Posterior vena cava (tissue), 2 donors: Measurements from ENCODE around the gene ACYP1. TPM values are rescaled to one million over a fixed set of nuclear protein-coding genes. Genes with fewer than 3 reads are reported as not detected.
A peak's percentile ranks its signal among the peaks of the same experiment; 100 is the strongest.

ENCODE experiments used
- DNase-seq: peaks from one replicate; pipeline ENCODE4 v3.0.0-alpha.2; 2020; ENCODE audit warnings: low spot score
- intact Hi-C, 2 donors: fragments of 100-400 bp; cut with DNase I; formaldehyde crosslinking; loops; one replicate each; pipeline versions ENCODE4 v1.14.1 to v1.14.2; 2022 to 2023
- long read RNA-seq, 2 donors: library from polyadenylated mRNA; unstranded; transcript quantifications; one replicate each; pipeline ENCODE4 v2.0.0, GENCODE V29; 2020 to 2021
- total RNA-seq, 2 donors: library from RNA; stranded (reverse); fragmentation: NEBNext Ultra II Directional; extraction: Animal tissue kit (Norgen Biotek cat#: 25700); gene quantifications; one replicate each; pipeline ENCODE4 v1.2.1, GENCODE V29; 2021
- donor health status: DM: yes; HTN: yes; CAD: no.
- donor health status: DM: yes; HTN: yes; CAD: no.

ACYP1 gene
- total RNA-seq, result 10 to 100 TPM in 1 of 2 donors, 1 to 10 TPM in 1; 8.2 to 11.5 TPM
- long read RNA-seq, donor 1, partial matches to known transcripts, result 0 of 2 reads
- long read RNA-seq, donor 1, other reads (novel, unspliced or antisense), result 1 of 2 reads
- long read RNA-seq, donor 2, partial matches to known transcripts, result 0 of 2 reads
- long read RNA-seq, donor 2, other reads (novel, unspliced or antisense), result 2 of 2 reads

- intact Hi-C loops, result no loop called here
- peak; percentile 98 for DNase-seq
Observed at GRCh38 chr14:75063491-75064204, at the start of gene ACYP1. ACYP1 (minus strand) TSS chr14:75064024; CDS start chr14:75063553, 471 bp downstream.

- intact Hi-C loops, result no loop called here
- DNase-seq, result no peak
Observed at GRCh38 chr14:75109877-75110276, 46.1 kb upstream of the ACYP1 start.

GRCh38 chr14:75107186-75107585, 43.4 kb upstream of the ACYP1 start:
- intact Hi-C loops, result no loop called here

GRCh38 chr14:75101491-75101890, 37.7 kb upstream of the ACYP1 start:
- no peak for DNase-seq
- intact Hi-C loops, result no loop called here

More at GRCh38 chr14:75107186-75107585, 43.4 kb upstream of the ACYP1 start:
- DNase-seq, result no peak

GRCh38 chr14:75098682-75099081, 34.9 kb upstream of the ACYP1 start:
- intact Hi-C loops, result no loop called here
- no peak for DNase-seq

GRCh38 chr14:75098212-75098611, 34.4 kb upstream of the ACYP1 start:
- intact Hi-C loops, result no loop called here
- no peak for DNase-seq

GRCh38 chr14:75096959-75097358, 33.1 kb upstream of the ACYP1 start:
- no peak for DNase-seq
- intact Hi-C loops, result no loop called here

GRCh38 chr14:75095690-75096089, 31.9 kb upstream of the ACYP1 start:
- intact Hi-C loops, result no loop called here
- DNase-seq, result no peak

GRCh38 chr14:75094896-75095295, 31.1 kb upstream of the ACYP1 start:
- DNase-seq, result no peak
- intact Hi-C loops, result no loop called here

- intact Hi-C loops, result no loop called here
- no peak for DNase-seq
Observed at GRCh38 chr14:75092698-75093097, 28.9 kb upstream of the ACYP1 start.

GRCh38 chr14:75091251-75091650, 27.4 kb upstream of the ACYP1 start:
- DNase-seq, result no peak
- intact Hi-C loops, result no loop called here

- DNase-seq, result no peak
- intact Hi-C loops, result no loop called here
Observed at GRCh38 chr14:75090353-75090752, 26.5 kb upstream of the ACYP1 start.

- DNase-seq, result no peak
- intact Hi-C loops, result loop anchor here in 1 of 2 donors (5.0 kb wide), 1 partner anchor 176 kb away; no protein-coding TSS in a partner anchor
Observed at GRCh38 chr14:75088566-75089373, 24.9 kb upstream of the ACYP1 start.

- intact Hi-C loops, result loop anchor here in 1 of 2 donors (5.0 kb wide), 1 partner anchor 176 kb away; no protein-coding TSS in a partner anchor
Observed at GRCh38 chr14:75088153-75088552, 24.3 kb upstream of the ACYP1 start.

GRCh38 chr14:75084513-75084912, 20.7 kb upstream of the ACYP1 start:
- no peak for DNase-seq
- intact Hi-C loops, result no loop called here

More at GRCh38 chr14:75088153-75088552, 24.3 kb upstream of the ACYP1 start:
- DNase-seq, result no peak

GRCh38 chr14:75083271-75083670, 19.4 kb upstream of the ACYP1 start:
- intact Hi-C loops, result no loop called here

GRCh38 chr14:75081660-75082229, 17.9 kb upstream of the ACYP1 start:
- DNase-seq, result no peak
- intact Hi-C loops, result loop anchor here in 1 of 2 donors (1.0 kb wide), 1 partner anchor 128 kb away; no protein-coding TSS in a partner anchor

More at GRCh38 chr14:75083271-75083670, 19.4 kb upstream of the ACYP1 start:
- DNase-seq, result no peak

GRCh38 chr14:75079521-75079920, 15.7 kb upstream of the ACYP1 start:
- no peak for DNase-seq
- intact Hi-C loops, result no loop called here

GRCh38 chr14:75077794-75078193, 14.0 kb upstream of the ACYP1 start:
- intact Hi-C loops, result no loop called here
- DNase-seq, result no peak

- DNase-seq, result no peak
- intact Hi-C loops, result no loop called here
Observed at GRCh38 chr14:75070383-75070782, 6.6 kb upstream of the ACYP1 start.
